OCI-LY3 (cell line): ENCODE results near the gene KRT32.

Experiments used
- H2AFZ ChIP-seq: fragments of 200-600, 300-600 bp; shearing (Covaris generic); 2 replicates; pipeline ENCODE4 v1.6.0; 2014; ENCODE audit warnings: antibody characterized with exemption, low read depth, low read length
- H3K27ac ChIP-seq: fragments of 200-600, 300-600 bp; sonication (generic); 2 replicates; pipeline ENCODE4 v1.5.1; 2014; ENCODE audit warnings: mild to moderate bottlenecking, low read length, moderate library complexity, mixed read lengths
- H3K27me3 ChIP-seq: fragments of 200-600, 300-600 bp; sonication (generic); 2 replicates; pipeline ENCODE4 v1.6.1; 2014; ENCODE audit warnings: low read depth, low read length, mixed read lengths
- H3K36me3 ChIP-seq: fragments of 200-600, 300-600 bp; sonication (generic); replicated peaks from 2 replicates; pipeline ENCODE3; 2014; ENCODE audit warnings: low read depth, low read length, mixed read lengths
- H3K4me1 ChIP-seq: fragments of 300-600, 200-600 bp; sonication (generic); 2 replicates; pipeline ENCODE4 v1.6.1; 2014; ENCODE audit warnings: low read length, mixed read lengths
- H3K4me2 ChIP-seq: fragments of 200-600, 300-600 bp; sonication (generic); 2 replicates; pipeline ENCODE4 v1.6.1; 2014; ENCODE audit warnings: low read length, mixed read lengths
- H3K4me3 ChIP-seq: fragments of 300-600, 200-600 bp; sonication (generic); 2 replicates; pipeline ENCODE4 v1.5.1; 2014; ENCODE audit warnings: antibody characterized with exemption, mild to moderate bottlenecking, low read length, moderate library complexity
- H3K79me2 ChIP-seq: fragments of 300-600, 200-600 bp; shearing (Covaris generic); 2 replicates; pipeline ENCODE4 v1.6.1; 2014; ENCODE audit warnings: mild to moderate bottlenecking, low read length, mixed read lengths
- H3K9ac ChIP-seq: fragments of 300-600, 200-600 bp; shearing (Covaris generic); 2 replicates; pipeline ENCODE4 v1.6.0; 2014; ENCODE audit warnings: mild to moderate bottlenecking, low read length, moderate library complexity
- H3K9me3 ChIP-seq: fragments of 200-600, 300-600 bp; shearing (Covaris generic); 2 replicates; pipeline ENCODE4 v1.6.1; 2014; ENCODE audit warnings: low read length, mixed read lengths; ENCODE audit not compliant: insufficient read depth
- H4K20me1 ChIP-seq: fragments of 200-600, 300-600 bp; sonication (generic); 2 replicates; pipeline ENCODE4 v1.6.1; 2016; ENCODE audit warnings: low read length, mixed read lengths; ENCODE audit not compliant: insufficient read depth
- EZH2phosphoT487 ChIP-seq: fragments of 200-600 bp; shearing (Covaris generic); IDR thresholded peaks from 2 replicates; pipeline ENCODE4 v1.6.1; 2018; ENCODE audit warnings: antibody characterized with exemption, mixed run types, low read depth
- TF ChIP-seq, protein P1 (sequence below): fragments of 200-600, 300-600 bp; sonication (generic); IDR thresholded peaks from 2 replicates; pipeline ENCODE4 v1.5.1; 2014; ENCODE audit warnings: antibody characterized with exemption, low read length, low read depth

The KRT32 gene

DNA sequence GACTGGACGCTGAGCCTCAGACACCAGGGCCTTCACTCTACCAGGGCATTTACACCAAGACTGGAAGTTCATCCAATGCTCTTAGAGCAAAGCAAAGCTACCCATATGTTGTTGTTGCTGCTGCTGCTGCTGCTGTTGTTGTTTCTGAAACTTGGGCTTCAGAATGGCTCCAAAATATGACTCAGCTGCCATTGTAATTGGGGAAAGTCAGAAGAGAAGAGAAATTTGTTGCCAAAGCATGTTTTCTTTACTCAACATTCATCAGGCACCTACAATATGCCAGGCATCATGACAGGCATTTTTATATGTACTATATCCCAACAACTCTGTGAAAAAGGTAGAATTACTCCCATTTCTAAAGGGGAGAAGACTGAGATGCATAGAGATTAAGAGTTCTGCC lies 11.9 kb downstream of the KRT32 start:
- no peaks in the 10 kb centered on the region for H3K9me3 ChIP-seq
- H3K36me3 ChIP-seq, result no peaks in the 10 kb centered on the region
- H3K9ac ChIP-seq, result no peak overlapping the region
- no peak overlapping the region for H3K4me2 ChIP-seq
- H4K20me1 ChIP-seq, result no peaks in the 10 kb centered on the region
- peaks cover 31% of the 10 kb centered on the region; the same call in 1 of the 2 replicates for H3K27me3 ChIP-seq
- no peak overlapping the region for H2AFZ ChIP-seq
- H3K4me1 ChIP-seq, result no peaks in the 10 kb centered on the region
- H3K79me2 ChIP-seq, result no peaks in the 10 kb centered on the region
- H3K4me3 ChIP-seq, result no peak overlapping the region
- no peak for TF ChIP-seq EZH2phosphoT487
- TF ChIP-seq, protein P1, sequence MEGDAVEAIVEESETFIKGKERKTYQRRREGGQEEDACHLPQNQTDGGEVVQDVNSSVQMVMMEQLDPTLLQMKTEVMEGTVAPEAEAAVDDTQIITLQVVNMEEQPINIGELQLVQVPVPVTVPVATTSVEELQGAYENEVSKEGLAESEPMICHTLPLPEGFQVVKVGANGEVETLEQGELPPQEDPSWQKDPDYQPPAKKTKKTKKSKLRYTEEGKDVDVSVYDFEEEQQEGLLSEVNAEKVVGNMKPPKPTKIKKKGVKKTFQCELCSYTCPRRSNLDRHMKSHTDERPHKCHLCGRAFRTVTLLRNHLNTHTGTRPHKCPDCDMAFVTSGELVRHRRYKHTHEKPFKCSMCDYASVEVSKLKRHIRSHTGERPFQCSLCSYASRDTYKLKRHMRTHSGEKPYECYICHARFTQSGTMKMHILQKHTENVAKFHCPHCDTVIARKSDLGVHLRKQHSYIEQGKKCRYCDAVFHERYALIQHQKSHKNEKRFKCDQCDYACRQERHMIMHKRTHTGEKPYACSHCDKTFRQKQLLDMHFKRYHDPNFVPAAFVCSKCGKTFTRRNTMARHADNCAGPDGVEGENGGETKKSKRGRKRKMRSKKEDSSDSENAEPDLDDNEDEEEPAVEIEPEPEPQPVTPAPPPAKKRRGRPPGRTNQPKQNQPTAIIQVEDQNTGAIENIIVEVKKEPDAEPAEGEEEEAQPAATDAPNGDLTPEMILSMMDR, result no peak
- H3K27ac ChIP-seq, result no peak overlapping the region

DNA sequence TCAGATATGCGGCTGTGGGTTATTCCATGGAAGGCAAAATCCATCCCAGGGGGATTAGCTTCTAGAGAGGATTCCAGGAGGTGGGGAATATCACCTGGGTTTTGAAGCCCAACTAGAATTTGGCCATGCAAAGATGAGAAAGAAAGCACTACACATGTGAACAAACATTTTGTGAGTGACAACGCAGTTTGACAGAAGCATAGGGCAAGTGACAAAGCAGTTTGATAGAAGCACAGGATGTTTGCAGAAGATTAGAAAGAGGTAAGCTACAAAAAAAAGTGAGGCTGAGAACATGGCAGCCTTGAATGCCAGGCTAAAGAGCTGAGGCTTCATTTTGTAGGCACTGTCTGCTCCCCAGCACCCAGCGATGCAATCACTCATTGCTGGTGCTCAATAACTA lies 14.1 kb downstream of the KRT32 start:
- Histone ChIP-seq H4K20me1 (no peaks in the 10 kb centered on the region), H3K36me3 (no peaks in the 10 kb centered on the region), H3K79me2 (no peaks in the 10 kb centered on the region), H3K9me3 (no peaks in the 10 kb centered on the region), H3K4me2 (no peak overlapping the region), H3K27me3 (peaks cover 25% of the 10 kb centered on the region; the same call in 1 of the 2 replicates), H3K27ac (no peak overlapping the region), H3K4me3 (no peak overlapping the region), H2AFZ (no peak overlapping the region), H3K9ac (no peak overlapping the region), H3K4me1 (no peaks in the 10 kb centered on the region)
- no peak for TF ChIP-seq EZH2phosphoT487
- TF ChIP-seq, protein P1, result no peak

DNA sequence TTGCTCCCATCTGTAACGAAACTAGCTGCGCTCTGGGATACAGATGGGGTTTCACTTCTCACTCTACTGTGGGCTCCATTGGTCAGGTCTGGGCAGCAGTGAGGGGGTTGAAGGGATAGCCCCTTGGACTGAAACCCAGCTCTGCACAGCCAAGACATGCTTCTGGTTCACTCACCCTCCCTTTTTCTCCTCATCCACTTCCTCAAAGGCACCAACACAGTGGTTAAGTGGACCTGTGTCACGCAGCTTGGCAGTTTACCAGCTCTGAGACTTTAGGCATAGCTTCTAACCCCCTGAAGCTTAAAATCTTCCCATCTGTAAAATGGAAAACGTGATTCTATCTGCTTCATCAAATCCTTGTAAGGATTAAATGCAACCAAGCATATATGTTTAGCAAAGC lies 14.9 kb downstream of the KRT32 start:
- no peak overlapping the region for H2AFZ ChIP-seq
- H3K27me3 ChIP-seq, result peaks cover 18% of the 10 kb centered on the region; the same call in 1 of the 2 replicates
- H3K4me1 ChIP-seq, result no peaks in the 10 kb centered on the region
- H3K36me3 ChIP-seq, result no peaks in the 10 kb centered on the region
- H3K9me3 ChIP-seq, result no peaks in the 10 kb centered on the region
- no peak overlapping the region for H3K4me3 ChIP-seq
- H4K20me1 ChIP-seq, result no peaks in the 10 kb centered on the region
- H3K4me2 ChIP-seq, result no peak overlapping the region
- H3K9ac ChIP-seq, result no peak overlapping the region
- no peak for TF ChIP-seq EZH2phosphoT487
- TF ChIP-seq, protein P1, result no peak
- no peaks in the 10 kb centered on the region for H3K79me2 ChIP-seq
- H3K27ac ChIP-seq, result no peak overlapping the region

DNA sequence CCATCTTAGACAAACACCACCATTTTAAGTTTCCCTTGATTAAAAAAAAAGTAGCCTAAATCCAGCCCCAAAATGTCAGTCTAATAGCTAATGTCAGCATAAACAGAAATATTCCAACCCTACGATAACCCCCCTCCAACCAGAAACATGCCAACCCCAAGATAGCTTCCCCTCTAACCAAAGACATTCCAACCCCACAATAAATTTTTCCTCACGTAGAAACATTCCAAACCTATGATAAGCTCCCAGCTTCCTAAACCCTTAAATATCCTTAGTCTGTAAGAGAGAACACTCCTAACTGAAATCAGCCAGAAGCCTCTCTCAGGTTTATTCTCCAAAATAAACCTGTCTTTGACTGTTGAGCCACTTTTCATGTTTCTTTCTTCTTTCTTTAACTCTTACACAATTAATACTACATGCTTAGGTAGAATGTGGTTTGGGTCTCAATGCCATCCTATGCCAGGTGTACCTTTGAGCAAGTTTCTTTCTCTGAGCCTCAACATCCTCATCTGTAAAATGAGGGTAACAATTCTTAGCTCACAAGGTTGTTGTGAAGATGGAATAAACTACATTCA lies 15.9 kb downstream of the KRT32 start:
- Histone ChIP-seq H3K27ac (no peak overlapping the region), H3K4me1 (no peaks in the 10 kb centered on the region), H3K36me3 (no peaks in the 10 kb centered on the region), H4K20me1 (no peaks in the 10 kb centered on the region), H3K4me2 (no peak overlapping the region), H3K79me2 (no peaks in the 10 kb centered on the region), H3K27me3 (peaks cover 26% of the 10 kb centered on the region), H2AFZ (no peak overlapping the region), H3K4me3 (no peak overlapping the region), H3K9ac (no peak overlapping the region), H3K9me3 (no peaks in the 10 kb centered on the region)
- no peak for TF ChIP-seq EZH2phosphoT487
- TF ChIP-seq, protein P1, result no peak
